MM.1S (cell line): ENCODE measurements around the gene ADAMTS17.

Experiments used
- EZH2 ChIP-seq: fragments of 300-600 bp; sonication (generic); optimal IDR thresholded peaks from 2 replicates; pipeline ENCODE3; 2017; ENCODE audit warnings: low read depth, mild to moderate bottlenecking, antibody characterized with exemption, low read length, mixed read lengths
- EZH2phosphoT487 ChIP-seq: fragments of 300-600 bp; sonication (generic); IDR thresholded peaks from 2 replicates; pipeline ENCODE4 v1.6.1; 2018; ENCODE audit warnings: antibody characterized with exemption, low read length
- TF ChIP-seq, protein P1 (sequence below): fragments of 300-600 bp; sonication (generic); IDR thresholded peaks from 2 replicates; pipeline ENCODE4 v1.5.1; 2016; ENCODE audit warnings: antibody characterized with exemption, low read length, mixed read lengths

DNA sequence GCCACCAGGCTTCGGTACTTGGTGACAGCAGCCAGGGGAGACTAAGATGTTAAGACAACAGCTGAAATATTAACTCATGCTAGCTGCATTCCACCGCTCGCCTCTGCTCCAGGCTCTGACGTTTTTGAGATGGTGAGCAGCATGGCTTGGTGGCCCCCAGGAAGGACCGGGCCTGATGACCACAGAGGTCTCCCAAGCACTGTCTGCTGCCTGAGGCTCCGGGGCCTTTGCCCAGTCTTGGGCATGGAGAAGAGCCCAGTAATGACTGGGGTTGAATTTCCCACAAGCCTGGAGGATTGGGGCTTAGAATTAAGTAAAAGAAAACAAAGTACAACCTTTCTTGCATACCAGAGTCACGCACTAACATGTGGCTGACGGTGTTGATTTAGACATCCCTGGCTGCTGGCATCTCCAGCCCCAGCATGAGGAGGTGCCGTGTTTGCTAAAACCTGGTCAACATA is 364.9 kb downstream of the ADAMTS17 start:
- TF ChIP-seq, protein P1, sequence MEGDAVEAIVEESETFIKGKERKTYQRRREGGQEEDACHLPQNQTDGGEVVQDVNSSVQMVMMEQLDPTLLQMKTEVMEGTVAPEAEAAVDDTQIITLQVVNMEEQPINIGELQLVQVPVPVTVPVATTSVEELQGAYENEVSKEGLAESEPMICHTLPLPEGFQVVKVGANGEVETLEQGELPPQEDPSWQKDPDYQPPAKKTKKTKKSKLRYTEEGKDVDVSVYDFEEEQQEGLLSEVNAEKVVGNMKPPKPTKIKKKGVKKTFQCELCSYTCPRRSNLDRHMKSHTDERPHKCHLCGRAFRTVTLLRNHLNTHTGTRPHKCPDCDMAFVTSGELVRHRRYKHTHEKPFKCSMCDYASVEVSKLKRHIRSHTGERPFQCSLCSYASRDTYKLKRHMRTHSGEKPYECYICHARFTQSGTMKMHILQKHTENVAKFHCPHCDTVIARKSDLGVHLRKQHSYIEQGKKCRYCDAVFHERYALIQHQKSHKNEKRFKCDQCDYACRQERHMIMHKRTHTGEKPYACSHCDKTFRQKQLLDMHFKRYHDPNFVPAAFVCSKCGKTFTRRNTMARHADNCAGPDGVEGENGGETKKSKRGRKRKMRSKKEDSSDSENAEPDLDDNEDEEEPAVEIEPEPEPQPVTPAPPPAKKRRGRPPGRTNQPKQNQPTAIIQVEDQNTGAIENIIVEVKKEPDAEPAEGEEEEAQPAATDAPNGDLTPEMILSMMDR, result no peak
- no peak for TF ChIP-seq EZH2
- no peak for TF ChIP-seq EZH2phosphoT487
